ENCODE results near the gene NEGR1. TPM values are rescaled to one million over a fixed set of nuclear protein-coding genes. Genes with fewer than 3 reads are reported as not detected.

NEGR1 gene
- total RNA-seq, 1 donor from 2014 or later: 7.6 TPM

GRCh38 chr1:72094209-72094608 lies 188.1 kb downstream of the NEGR1 start:
- TF ChIP-seq CTCF (IDR thresholded peaks at IDR 0.05): no peak
- Mint-ChIP-seq H3K9me3 (ENCODE audit: unreplicated experiment) (no peaks in the 10 kb centered on the region), H3K4me3 (ENCODE audit: unreplicated experiment) (no peak overlapping the region), H3K27me3 (ENCODE audit: unreplicated experiment) (no peaks in the 10 kb centered on the region), H3K36me3 (ENCODE audit: unreplicated experiment) (no peaks in the 10 kb centered on the region), H3K27ac (ENCODE audit: unreplicated experiment) (no peak overlapping the region), H3K4me1 (ENCODE audit: unreplicated experiment) (no peaks in the 10 kb centered on the region)
- no peak for DNase-seq (ENCODE audit: extremely low spot score, unreplicated experiment)

DNA sequence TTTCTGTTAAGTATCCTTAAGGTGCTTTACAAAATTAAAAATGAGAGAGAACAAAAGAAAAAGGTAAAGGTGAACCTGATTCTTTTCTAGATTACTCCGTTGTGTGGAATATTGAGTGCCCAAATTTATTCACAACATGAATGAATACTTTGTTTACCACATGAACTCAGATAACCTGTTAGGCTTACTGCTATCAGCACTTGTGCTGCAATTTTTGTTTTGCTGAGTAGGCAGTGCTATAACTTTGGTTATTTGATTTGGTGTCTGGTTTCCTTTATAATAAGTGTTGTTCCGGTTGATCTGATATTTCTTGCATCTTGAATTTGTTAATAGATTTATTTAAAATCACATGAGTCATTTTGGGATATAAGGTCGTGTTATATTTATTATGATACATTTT lies 195.9 kb downstream of the NEGR1 start:
- no peak overlapping the region for H3K4me3 Mint-ChIP-seq (ENCODE audit: unreplicated experiment)

GRCh38 chr1:72075425-72075824 lies 206.9 kb downstream of the NEGR1 start:
- Mint-ChIP-seq H3K36me3 (ENCODE audit: unreplicated experiment) (no peaks in the 10 kb centered on the region), H3K4me3 (ENCODE audit: unreplicated experiment) (no peak overlapping the region), H3K4me1 (ENCODE audit: unreplicated experiment) (no peaks in the 10 kb centered on the region), H3K27ac (ENCODE audit: unreplicated experiment) (no peak overlapping the region), H3K27me3 (ENCODE audit: unreplicated experiment) (no peaks in the 10 kb centered on the region), H3K9me3 (ENCODE audit: unreplicated experiment) (peaks cover 5% of the 10 kb centered on the region)
- no peak for DNase-seq (ENCODE audit: extremely low spot score, unreplicated experiment)
- no peak for TF ChIP-seq CTCF (IDR thresholded peaks at IDR 0.05)

More for the DNA sequence above, 195.9 kb downstream of the NEGR1 start:
- no peak for DNase-seq (ENCODE audit: extremely low spot score, unreplicated experiment)
- no peaks in the 10 kb centered on the region for H3K27me3 Mint-ChIP-seq (ENCODE audit: unreplicated experiment)
- no peaks in the 10 kb centered on the region for H3K9me3 Mint-ChIP-seq (ENCODE audit: unreplicated experiment)
- no peak overlapping the region for H3K27ac Mint-ChIP-seq (ENCODE audit: unreplicated experiment)
- no peaks in the 10 kb centered on the region for H3K4me1 Mint-ChIP-seq (ENCODE audit: unreplicated experiment)
- H3K36me3 Mint-ChIP-seq (ENCODE audit: unreplicated experiment): no peaks in the 10 kb centered on the region
- TF ChIP-seq CTCF (IDR thresholded peaks at IDR 0.05): no peak

- no peak for DNase-seq (ENCODE audit: extremely low spot score, unreplicated experiment)
- H3K9me3 Mint-ChIP-seq (ENCODE audit: unreplicated experiment): no peaks in the 10 kb centered on the region
Observed at GRCh38 chr1:72066431-72066830, 215.9 kb downstream of the NEGR1 start.

More at GRCh38 chr1:72066431-72066830, 215.9 kb downstream of the NEGR1 start:
- Mint-ChIP-seq H3K4me1 (ENCODE audit: unreplicated experiment) (no peaks in the 10 kb centered on the region), H3K27ac (ENCODE audit: unreplicated experiment) (no peak overlapping the region), H3K27me3 (ENCODE audit: unreplicated experiment) (no peaks in the 10 kb centered on the region), H3K36me3 (ENCODE audit: unreplicated experiment) (no peaks in the 10 kb centered on the region), H3K4me3 (ENCODE audit: unreplicated experiment) (no peak overlapping the region)
- TF ChIP-seq CTCF (IDR thresholded peaks at IDR 0.05): no peak
